Placental epithelial cell (primary cell): ENCODE measurements around the gene FAM236B. TPM values are rescaled to one million over a fixed set of nuclear protein-coding genes. Genes with fewer than 3 reads are reported as not detected.

Experiments
- small RNA-seq: library from RNA; depleted of rRNA; stranded (forward); fragments of <200 nt; gene quantifications from one replicate; pipeline ENCODE3, GENCODE V24; 2012
- total RNA-seq: library from RNA; depleted of rRNA; stranded (reverse); fragments of >200 nt; gene quantifications from 2 replicates; pipeline ENCODE4 v1.2.3, GENCODE V29; 2012

The FAM236B gene
- total RNA-seq, result not detected in 2 replicates

DNA sequence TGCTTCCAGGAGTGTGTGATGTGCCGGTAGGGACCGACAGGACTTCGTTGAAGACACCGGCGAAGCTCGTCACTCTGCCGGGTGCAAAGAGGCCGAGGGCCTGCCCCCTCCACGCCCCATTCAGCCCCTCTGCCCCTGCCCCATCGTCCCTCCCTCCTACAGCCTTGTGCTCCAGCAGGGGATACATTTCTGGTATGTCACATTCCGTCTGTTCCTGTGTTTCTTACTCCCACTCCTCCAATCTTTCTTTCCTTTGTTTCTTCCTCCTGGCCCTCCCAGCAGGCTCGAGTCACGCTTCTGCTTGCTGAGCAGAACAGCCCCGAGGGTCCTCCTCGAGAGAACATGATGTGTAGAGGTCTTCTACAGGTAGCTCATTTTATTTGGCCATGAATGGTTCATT is at the start of gene FAM236B:
Gene FAM236B, minus strand, starts transcription at position 101 of the 400 bp plus-strand sequence. Its CDS starts 100 bp downstream, at position 1.

DNA sequence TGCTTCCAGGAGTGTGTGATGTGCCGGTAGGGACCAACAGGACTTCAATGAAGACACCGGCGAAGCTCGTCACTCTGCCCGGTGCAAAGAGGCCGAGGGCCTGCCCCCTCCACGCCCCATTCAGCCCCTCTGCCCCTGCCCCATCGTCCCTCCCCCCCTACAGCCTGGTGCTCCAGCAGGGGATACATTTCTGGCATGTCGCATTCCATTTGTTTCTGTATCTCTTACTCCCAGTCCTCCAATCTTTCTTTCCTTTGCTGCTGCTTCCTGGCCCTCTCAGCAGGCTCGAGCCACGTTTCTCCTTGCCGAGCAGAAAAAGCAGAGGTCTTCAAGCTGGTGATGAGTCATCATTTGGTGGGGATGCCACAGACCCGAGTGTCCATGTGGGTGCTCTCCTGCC is 25.6 kb upstream of the FAM236B start, which contains the start of gene FAM236D:
Gene FAM236D, minus strand, starts transcription at position 101 of the 400 bp plus-strand sequence. Its CDS starts 100 bp downstream, at position 1.

DNA sequence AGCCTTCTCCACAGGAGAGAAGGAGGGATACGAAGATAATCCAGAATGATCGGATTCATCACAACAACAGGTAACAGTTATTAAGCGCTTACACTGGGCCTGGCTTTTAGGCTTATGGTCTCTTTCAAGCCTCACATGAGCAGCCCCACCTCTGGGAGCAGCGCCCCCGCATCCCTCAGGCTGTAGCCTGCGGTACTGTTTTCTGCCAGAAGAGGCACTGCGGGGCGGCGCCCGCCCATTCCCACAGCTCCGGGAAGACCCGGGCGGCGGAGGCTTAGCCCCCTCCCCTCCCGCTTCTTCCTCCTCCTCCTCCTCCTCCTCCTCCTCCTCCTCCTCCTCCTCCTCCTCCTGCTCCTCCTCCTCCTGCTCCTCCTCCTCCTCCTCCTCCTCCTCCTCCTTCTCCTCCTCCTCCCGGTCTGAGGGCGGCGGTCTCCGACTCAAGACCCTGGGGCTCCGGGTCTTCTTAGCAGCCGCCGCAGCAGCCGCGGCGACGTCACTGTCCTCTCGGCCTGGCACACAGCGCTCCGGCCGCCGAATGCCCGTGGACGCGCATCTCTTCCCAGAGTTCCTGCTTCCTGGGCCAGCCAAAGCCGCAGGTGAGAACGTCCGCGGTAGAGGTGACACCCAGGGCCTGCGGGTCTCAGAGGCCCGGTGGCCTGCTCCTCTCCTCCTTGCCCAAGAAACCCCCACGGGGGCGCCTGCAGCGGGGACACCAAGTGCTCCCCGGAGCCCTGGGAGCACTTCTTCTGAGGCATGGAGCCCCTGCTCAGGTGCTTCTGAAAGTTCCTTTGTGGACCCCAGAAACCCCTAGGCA is 5.6 kb downstream of the FAM236B start, which contains the start of gene DMRTC1B:
Gene DMRTC1B, plus strand, starts transcription at position 238 of the 814 bp plus-strand sequence. CDS start 68,246 bp downstream, outside the sequence.

Small RNAs within 50 kb of the gene (small RNA-seq; reads per million reads assigned to genes)
- 1.2 reads per million, percentile 63 among the genes with 10 or more reads in this experiment for gene RNU1-112P

Other genes with a start within 250 kb of the FAM236B start
- 23.6 and 24.7 TPM in 2 replicates for gene HDAC8, start 209.8 kb downstream of the FAM236B start, total RNA-seq
- 19.6 and 27.5 TPM in 2 replicates for gene PHKA1, start 68.4 kb downstream of the FAM236B start, total RNA-seq
- gene DMRTC1B, start 5.8 kb downstream of the FAM236B start, total RNA-seq, result under 0.01 TPM in 1 of 2 replicates, not detected in the other
- not detected in 2 replicates for gene FAM236D, start 25.6 kb upstream of the FAM236B start, total RNA-seq
- gene FAM236C, start 130.0 kb upstream of the FAM236B start, total RNA-seq, result not detected in 2 replicates
- not detected in 2 replicates for gene FAM236A, start 155.5 kb upstream of the FAM236B start, total RNA-seq
- not detected in 2 replicates for gene DMRTC1, start 161.2 kb upstream of the FAM236B start, total RNA-seq
- not detected in 2 replicates for gene PABPC1L2B, start 220.3 kb upstream of the FAM236B start, total RNA-seq